ENCODE data around the gene PRKCSH. TPM values are rescaled to one million over a fixed set of nuclear protein-coding genes. Genes with fewer than 3 reads are reported as not detected.

The PRKCSH gene
- total RNA-seq, 1 donor from 2014 or later = 318 TPM

- no peak for DNase-seq (ENCODE audit: low spot score)
- Mint-ChIP-seq H3K4me3 (ENCODE audit: unreplicated experiment) (no peak overlapping the region), H3K36me3 (ENCODE audit: low read depth) (peaks cover 3% of the 10 kb centered on the region), H3K27ac (ENCODE audit: unreplicated experiment) (no peak overlapping the region), H3K9me3 (ENCODE audit: low read depth) (no peaks in the 10 kb centered on the region), H3K27me3 (ENCODE audit: low read depth) (peaks cover 18% of the 10 kb centered on the region), H3K4me1 (ENCODE audit: low read depth) (peaks cover 9% of the 10 kb centered on the region)
- TF ChIP-seq, protein P1, sequence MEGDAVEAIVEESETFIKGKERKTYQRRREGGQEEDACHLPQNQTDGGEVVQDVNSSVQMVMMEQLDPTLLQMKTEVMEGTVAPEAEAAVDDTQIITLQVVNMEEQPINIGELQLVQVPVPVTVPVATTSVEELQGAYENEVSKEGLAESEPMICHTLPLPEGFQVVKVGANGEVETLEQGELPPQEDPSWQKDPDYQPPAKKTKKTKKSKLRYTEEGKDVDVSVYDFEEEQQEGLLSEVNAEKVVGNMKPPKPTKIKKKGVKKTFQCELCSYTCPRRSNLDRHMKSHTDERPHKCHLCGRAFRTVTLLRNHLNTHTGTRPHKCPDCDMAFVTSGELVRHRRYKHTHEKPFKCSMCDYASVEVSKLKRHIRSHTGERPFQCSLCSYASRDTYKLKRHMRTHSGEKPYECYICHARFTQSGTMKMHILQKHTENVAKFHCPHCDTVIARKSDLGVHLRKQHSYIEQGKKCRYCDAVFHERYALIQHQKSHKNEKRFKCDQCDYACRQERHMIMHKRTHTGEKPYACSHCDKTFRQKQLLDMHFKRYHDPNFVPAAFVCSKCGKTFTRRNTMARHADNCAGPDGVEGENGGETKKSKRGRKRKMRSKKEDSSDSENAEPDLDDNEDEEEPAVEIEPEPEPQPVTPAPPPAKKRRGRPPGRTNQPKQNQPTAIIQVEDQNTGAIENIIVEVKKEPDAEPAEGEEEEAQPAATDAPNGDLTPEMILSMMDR (IDR thresholded peaks at IDR 0.05) = no peak
These were observed 49.9 kb downstream of the PRKCSH start for GRCh38 chr19:11485245-11485837.

- Mint-ChIP-seq H3K27me3 (ENCODE audit: low read depth) (peaks cover 9% of the 10 kb centered on the region), H3K9me3 (ENCODE audit: low read depth) (no peaks in the 10 kb centered on the region), H3K36me3 (ENCODE audit: low read depth) (peaks cover 9% of the 10 kb centered on the region), H3K4me3 (ENCODE audit: unreplicated experiment) (no peak overlapping the region), H3K4me1 (ENCODE audit: low read depth) (peaks cover 4% of the 10 kb centered on the region), H3K27ac (ENCODE audit: unreplicated experiment) (no peak overlapping the region)
- no peak for DNase-seq (ENCODE audit: low spot score)
- TF ChIP-seq, protein P1 (IDR thresholded peaks at IDR 0.05) = no peak
These were observed 51.4 kb downstream of the PRKCSH start for GRCh38 chr19:11486661-11487503.

- no peak overlapping the region for H3K4me3 Mint-ChIP-seq (ENCODE audit: unreplicated experiment)
- no peaks in the 10 kb centered on the region for H3K4me1 Mint-ChIP-seq (ENCODE audit: low read depth)
- TF ChIP-seq, protein P1 (IDR thresholded peaks at IDR 0.05) = no peak
- no peak for DNase-seq (ENCODE audit: low spot score)
- H3K36me3 Mint-ChIP-seq (ENCODE audit: low read depth) = peaks cover 6% of the 10 kb centered on the region
- no peaks in the 10 kb centered on the region for H3K27me3 Mint-ChIP-seq (ENCODE audit: low read depth)
- no peaks in the 10 kb centered on the region for H3K9me3 Mint-ChIP-seq (ENCODE audit: low read depth)
- H3K27ac Mint-ChIP-seq (ENCODE audit: unreplicated experiment) = no peak overlapping the region
These were observed 53.9 kb downstream of the PRKCSH start for GRCh38 chr19:11489378-11489777.

DNA sequence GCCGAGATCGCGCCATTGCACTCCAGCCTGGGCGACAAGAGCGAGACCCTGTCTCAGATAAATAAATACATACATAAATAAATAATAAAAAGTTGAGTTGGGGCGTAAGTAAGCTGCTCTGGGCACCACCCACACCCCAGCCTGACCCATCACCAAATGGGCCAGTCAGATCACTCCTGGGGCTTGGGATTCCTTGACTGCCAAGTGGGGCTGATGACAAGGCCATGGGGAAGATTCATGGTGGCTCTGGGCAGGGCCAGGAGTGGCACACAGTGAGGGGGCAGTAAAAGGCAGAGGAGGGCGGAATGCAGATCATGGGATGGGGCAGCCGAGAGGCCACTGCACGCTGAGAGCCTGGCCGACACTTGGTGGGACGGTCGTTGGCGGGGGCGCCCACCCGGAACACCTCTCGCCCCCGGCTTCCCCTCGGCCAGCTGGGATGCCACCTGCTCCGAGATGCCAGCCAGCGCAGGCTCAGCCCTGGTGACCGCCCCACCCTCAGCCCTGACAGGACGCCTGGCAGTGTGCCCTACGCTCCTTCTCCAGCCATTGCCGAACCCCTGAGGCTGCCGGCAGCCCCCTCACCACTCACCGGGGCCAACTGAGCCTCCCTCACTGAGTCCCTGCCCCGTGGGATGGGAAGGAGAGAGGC lies 59.3 kb downstream of the PRKCSH start:
- Mint-ChIP-seq H3K27ac (ENCODE audit: unreplicated experiment) (no peak overlapping the region), H3K4me3 (ENCODE audit: unreplicated experiment) (no peak overlapping the region), H3K9me3 (ENCODE audit: low read depth) (no peaks in the 10 kb centered on the region), H3K36me3 (ENCODE audit: low read depth) (peaks cover 13% of the 10 kb centered on the region), H3K27me3 (ENCODE audit: low read depth) (no peaks in the 10 kb centered on the region), H3K4me1 (ENCODE audit: low read depth) (no peaks in the 10 kb centered on the region)
- TF ChIP-seq, protein P1 (IDR thresholded peaks at IDR 0.05) = no peak
- DNase-seq (ENCODE audit: low spot score) = no peak

- DNase-seq (ENCODE audit: low spot score) = no peak
- no peak overlapping the region for H3K4me3 Mint-ChIP-seq (ENCODE audit: unreplicated experiment)
- no peak overlapping the region for H3K27ac Mint-ChIP-seq (ENCODE audit: unreplicated experiment)
- no peaks in the 10 kb centered on the region for H3K4me1 Mint-ChIP-seq (ENCODE audit: low read depth)
- H3K9me3 Mint-ChIP-seq (ENCODE audit: low read depth) = no peaks in the 10 kb centered on the region
- H3K27me3 Mint-ChIP-seq (ENCODE audit: low read depth) = no peaks in the 10 kb centered on the region
- H3K36me3 Mint-ChIP-seq (ENCODE audit: low read depth) = peaks cover 14% of the 10 kb centered on the region
- TF ChIP-seq, protein P1 (IDR thresholded peaks at IDR 0.05) = no peak
These were observed 60.0 kb downstream of the PRKCSH start for GRCh38 chr19:11495481-11495880.

All from chondrocyte (in vitro differentiated cells).